Measurements from ENCODE around the gene FNIP1.
"Not testable (repeated sequence)": the region's sequence is repeated elsewhere in the genome, so short reads cannot be mapped to it uniquely, and the experiment has no call there.

FNIP1 gene

DNA sequence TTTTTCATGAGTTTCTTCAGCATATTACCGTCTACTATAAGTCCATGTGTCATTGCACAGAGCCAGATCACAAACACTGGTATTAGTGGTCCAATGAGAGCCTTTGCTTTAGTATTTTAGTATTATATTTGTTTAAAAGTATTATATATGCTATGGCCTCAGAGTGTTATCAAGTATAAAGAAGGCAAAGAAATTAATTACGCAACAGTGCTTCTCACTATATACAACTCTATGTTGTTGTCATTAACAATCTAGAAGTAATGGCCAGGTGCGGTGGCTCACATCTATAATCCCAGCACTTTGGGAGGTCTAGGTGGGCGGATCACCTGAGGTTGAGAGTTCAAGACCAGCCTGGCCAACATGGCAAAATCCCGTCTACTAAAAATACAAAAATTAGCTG is 114.6 kb downstream of the FNIP1 start:
- no peak for DNase-seq

DNA sequence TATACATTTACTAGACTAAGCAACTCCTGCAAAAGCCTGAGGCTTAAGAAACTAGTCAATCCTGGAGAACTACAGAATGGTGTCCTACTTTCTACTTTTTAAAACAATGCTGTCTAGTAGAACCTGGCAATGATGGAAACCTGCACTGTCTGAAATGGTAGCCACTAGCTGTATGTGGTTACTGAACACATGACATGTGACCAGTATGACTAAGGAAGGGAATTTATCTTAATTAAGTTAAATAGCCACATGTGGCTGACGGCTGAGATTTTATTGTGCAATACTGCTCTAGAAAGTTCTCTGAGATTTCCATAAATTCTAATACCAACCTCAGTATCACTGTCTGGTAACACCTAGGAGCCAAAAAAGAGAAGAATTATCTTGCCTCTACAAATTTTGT is 116.9 kb downstream of the FNIP1 start:
- no peak for DNase-seq

DNA sequence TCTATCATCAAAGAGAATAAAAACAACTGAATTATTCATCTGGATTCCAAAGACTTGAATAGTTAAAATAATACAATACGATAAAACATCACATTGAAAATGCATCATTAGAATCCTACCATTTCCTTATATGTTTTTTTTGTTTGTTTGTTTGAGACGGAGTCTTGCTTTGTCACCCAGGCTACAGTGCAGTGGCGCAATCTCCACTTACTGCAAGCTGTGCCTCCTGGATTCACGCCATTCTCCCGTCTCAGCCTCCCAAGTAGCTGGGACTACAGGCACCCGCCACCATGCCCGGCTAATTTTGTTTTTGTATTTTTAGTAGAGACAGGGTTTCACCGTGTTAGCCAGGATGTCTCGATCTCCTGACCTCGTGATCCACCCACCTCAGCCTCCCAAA is 118.5 kb downstream of the FNIP1 start:
- not testable (repeated sequence) for DNase-seq

- no peak for DNase-seq
Measured at GRCh38 chr5:131677115-131677514, 119.7 kb downstream of the FNIP1 start.

GRCh38 chr5:131672776-131673175 is 124.0 kb downstream of the FNIP1 start:
- no peak for DNase-seq

GRCh38 chr5:131671994-131672655 is 124.7 kb downstream of the FNIP1 start:
- no peak for DNase-seq

- DNase-seq: no peak
Measured at GRCh38 chr5:131671409-131671808, 125.4 kb downstream of the FNIP1 start.

DNA sequence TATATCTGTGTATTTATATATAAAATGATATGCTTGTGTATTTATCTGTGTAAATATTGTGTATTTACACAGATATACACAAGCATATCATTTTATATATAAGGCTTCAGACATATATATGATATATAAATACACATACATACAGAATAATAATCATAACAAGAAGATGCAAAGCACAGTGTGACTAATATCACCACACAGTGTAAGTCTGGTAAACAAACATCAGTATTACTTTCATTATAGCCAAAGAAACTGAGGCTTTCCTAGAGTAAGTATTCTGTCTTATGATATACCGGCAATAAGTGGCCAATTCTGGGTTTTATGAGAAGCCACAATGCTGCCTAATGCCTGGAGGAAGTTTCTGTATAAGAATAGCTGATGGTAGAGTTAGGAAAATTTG is 131.9 kb downstream of the FNIP1 start:
- DNase-seq: no peak

GRCh38 chr5:131661933-131662332 is 134.9 kb downstream of the FNIP1 start:
- no peak for DNase-seq

DNA sequence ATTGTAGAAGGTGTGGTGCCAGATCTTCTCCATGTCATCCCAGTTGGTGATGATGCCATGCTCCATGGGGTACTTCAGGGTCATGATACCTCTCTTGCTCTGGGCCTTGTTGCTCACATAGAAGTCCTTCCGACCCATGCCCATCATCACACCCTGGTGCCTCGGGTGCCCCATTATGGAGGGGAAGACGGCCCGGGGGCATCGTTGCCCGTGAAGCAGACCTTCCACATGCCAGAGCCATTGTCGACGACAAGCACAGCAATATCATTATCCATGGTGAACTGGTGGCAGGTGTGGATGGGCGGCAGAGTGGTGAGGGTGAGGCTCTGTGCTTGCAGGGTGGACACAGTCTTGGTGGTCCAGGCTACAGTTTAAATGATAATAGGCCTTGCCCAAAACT is 137.0 kb downstream of the FNIP1 start:
- no peak for DNase-seq

GRCh38 chr5:131659290-131659689 is 137.5 kb downstream of the FNIP1 start:
- no peak for DNase-seq

GRCh38 chr5:131654776-131655175 is 142.0 kb downstream of the FNIP1 start:
- no peak for DNase-seq

DNA sequence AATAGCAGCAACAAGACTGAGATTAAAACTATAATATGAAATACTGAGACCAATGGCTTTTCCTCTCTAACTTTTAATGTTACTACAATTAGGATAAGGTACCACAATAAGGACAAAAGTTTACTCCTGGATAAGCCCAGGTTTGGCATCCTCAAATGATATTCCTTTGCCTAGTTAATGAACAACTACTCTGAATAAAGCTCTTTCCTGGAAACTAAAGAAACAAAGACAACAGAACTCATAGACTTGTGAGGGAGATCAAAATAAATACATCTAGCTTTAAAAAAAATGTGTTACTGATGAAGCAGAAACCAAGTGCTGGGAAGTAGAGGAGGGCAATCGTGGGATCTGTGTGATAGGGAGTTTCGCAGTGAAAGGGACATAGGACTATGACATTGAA is 142.5 kb downstream of the FNIP1 start:
- no peak for DNase-seq

GRCh38 chr5:131649161-131649560 is 147.7 kb downstream of the FNIP1 start:
- no peak for DNase-seq

DNA sequence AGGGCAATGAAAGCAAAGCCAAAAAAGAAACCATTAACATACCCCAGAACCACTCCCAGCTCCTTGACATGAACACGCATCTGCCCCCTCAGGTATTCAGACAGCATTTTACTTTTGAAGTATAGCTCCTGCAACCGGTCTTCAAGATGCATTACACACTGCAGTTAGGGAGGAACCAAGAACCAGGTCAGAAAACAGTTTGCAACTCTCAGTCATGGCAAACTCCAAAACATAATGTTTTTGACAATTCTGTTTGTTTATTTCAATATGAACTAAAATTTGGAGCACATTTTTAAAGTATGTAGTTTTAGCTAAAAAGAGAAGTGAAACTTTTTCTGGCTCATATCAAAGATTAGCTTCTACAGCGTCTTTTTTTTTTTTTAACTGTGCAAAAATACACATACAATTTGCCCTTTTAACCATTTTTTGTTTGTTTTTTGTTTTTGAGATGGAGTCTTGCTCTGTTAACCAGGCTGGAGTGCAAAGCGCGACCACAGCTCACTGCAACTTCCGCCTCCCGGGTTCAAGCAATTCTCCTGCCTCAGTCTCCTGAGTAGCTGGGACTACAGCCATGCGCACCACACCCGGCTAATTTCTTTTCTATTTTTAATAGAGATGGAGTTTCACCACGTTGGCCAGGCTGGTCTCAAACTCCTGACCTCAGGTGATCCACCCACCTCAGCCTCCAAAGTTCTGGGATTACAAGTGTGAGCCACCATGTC is 149.6 kb downstream of the FNIP1 start:
- DNase-seq: no peak

DNA sequence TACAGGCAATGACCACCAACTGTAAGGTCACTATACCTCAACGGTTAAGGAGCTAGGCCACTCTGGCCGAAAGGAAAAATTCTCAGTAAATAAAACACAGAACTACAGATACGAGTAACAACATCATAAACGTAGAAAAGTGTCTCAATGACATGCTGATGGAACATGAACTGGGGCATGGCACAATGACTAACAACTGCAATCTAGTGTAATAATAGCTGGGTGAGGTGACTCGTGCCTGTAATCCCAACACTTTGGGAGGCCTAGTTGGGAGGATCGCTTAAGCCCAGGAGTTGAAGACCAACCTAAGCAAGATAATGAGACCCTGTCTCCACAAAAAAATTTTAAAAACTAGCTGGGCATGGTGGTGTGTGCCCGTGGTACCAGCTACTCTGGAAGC is 152.0 kb downstream of the FNIP1 start:
- no peak for DNase-seq

DNA sequence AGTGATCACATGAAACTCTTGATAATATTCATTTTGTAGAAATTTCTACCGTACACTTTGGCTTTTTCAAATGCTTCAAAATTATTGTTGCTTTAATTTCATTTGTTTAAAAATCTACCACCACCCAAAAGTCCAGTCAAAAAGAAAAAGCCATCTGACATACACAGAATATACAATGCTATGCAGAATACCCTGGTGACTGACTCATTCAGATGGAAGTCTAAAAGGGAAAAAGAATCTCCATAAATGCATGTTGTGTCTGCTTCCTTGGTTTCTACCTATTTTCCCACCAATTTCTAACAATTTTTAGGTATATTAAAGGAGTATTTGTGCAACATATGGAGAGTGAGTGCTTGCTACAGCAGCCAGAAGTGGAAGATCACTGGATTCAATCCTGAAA is 152.4 kb downstream of the FNIP1 start:
- DNase-seq: no peak

DNA sequence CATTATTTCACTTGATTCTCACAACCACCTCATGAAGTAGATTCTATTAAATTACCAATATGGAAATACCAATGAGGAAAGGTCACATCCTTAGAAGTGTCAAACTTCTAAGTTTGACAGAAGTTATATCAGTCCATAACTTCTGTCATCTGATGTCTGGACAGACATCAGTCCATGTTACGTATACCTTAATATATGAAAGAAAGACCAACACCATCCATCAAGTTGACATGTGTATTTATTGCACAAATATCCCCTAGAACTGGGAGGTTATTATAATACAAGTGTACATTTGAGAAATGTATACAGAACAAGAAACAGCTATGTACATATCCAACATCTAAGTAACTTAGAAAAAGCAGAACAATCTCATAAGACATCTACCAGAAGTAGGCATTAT is 155.3 kb downstream of the FNIP1 start:
- no peak for DNase-seq

- DNase-seq: no peak
Measured at GRCh38 chr5:131640043-131640856, 156.6 kb downstream of the FNIP1 start.

- no peak for DNase-seq
Measured at GRCh38 chr5:131639148-131639547, 157.7 kb downstream of the FNIP1 start.

- no peak for DNase-seq
Measured at GRCh38 chr5:131637694-131638093, 159.1 kb downstream of the FNIP1 start.

- peak; percentile 51 for DNase-seq
Measured at GRCh38 chr5:131635684-131636572, 160.9 kb downstream of the FNIP1 start.

Measured in NCI-H748 treated with DMSO at 0.1 percent for 48 hours (cell line).